Caco-2 (cell line): Measurements from ENCODE around the gene OTUD5. TPM values are rescaled to one million over a fixed set of nuclear protein-coding genes. Genes with fewer than 3 reads are reported as not detected.
A peak's percentile ranks its signal among the peaks of the same experiment; 100 is the strongest.

ENCODE experiments used
- BruUV-seq: library from RNA; stranded (reverse); fragments of 400-500 nt; replicated peaks from 2 replicates; lab custom pipeline; 2021; lab: Mats Ljungman, UMichigan
- CTCF ChIA-PET: fragments of 300-600 bp; sonication (Branson Sonifier 250); formaldehyde crosslinking; loops from one replicate; lab custom pipeline; 2022; ENCODE audit warnings: antibody characterized with exemption; lab: Charles Lee
- POLR2A ChIA-PET: fragments of 300-600 bp; sonication (Branson Sonifier 250); formaldehyde crosslinking; loops from one replicate; lab custom pipeline; 2022; ENCODE audit warnings: antibody characterized with exemption; lab: Charles Lee
- DNase-seq, 2 experiments: peaks; one replicate each; pipeline versions ENCODE4 v3.0.0 to v3.0.0-alpha.2; 2020 to 2022
- H3K27me3 ChIP-seq: replicated peaks from 2 replicates; pipeline ENCODE4 v1.6.0; 2011; ENCODE audit warnings: low read length; ENCODE audit not compliant: control insufficient read depth, insufficient read depth
- H3K36me3 ChIP-seq: 2 replicates; pipeline ENCODE4 v1.5.1; 2011; ENCODE audit warnings: low read length; ENCODE audit not compliant: control insufficient read depth, insufficient read depth
- H3K4me1 ChIP-seq: fragments of 250-450 bp; sonication (Bioruptor Pico); 2 replicates; pipeline ENCODE4 v1.5.1; 2020; ENCODE audit warnings: mild to moderate bottlenecking
- H3K4me3 ChIP-seq: 2 replicates; pipeline ENCODE4 v1.5.1; 2011; ENCODE audit warnings: low read depth, mild to moderate bottlenecking, control low read depth, low read length
- H3K9me3 ChIP-seq: fragments of 250-450 bp; sonication (Bioruptor Pico); 2 replicates; pipeline ENCODE4 v1.5.1; 2020; ENCODE audit warnings: mild to moderate bottlenecking, moderate library complexity
- H3K27ac Mint-ChIP-seq: one replicate; pipeline ENCODE4 v1.8.0; 2022; ENCODE audit warnings: mixed read lengths; ENCODE audit not compliant: unreplicated experiment
- H3K27me3 Mint-ChIP-seq: one replicate; pipeline ENCODE4 v1.8.0; 2022; ENCODE audit warnings: mixed read lengths; ENCODE audit not compliant: insufficient read depth, unreplicated experiment
- H3K36me3 Mint-ChIP-seq: one replicate; pipeline ENCODE4 v1.8.0; 2022; ENCODE audit warnings: mild to moderate bottlenecking, mixed read lengths; ENCODE audit not compliant: insufficient read depth, unreplicated experiment
- H3K4me1 Mint-ChIP-seq: one replicate; pipeline ENCODE4 v1.8.0; 2022; ENCODE audit warnings: low read depth, mixed read lengths; ENCODE audit not compliant: unreplicated experiment
- H3K4me3 Mint-ChIP-seq: one replicate; pipeline ENCODE4 v1.8.0; 2022; ENCODE audit warnings: mild to moderate bottlenecking, moderate library complexity, mixed read lengths; ENCODE audit not compliant: unreplicated experiment
- H3K9me3 Mint-ChIP-seq: one replicate; pipeline ENCODE4 v1.8.0; 2022; ENCODE audit warnings: mixed read lengths; ENCODE audit not compliant: unreplicated experiment
- intact Hi-C: fragments of 100-400 bp; cut with micrococcal nuclease; formaldehyde crosslinking; loops from one replicate; pipeline ENCODE4 v1.10.0; 2022; ENCODE audit not compliant: unreplicated experiment
- total RNA-seq: library from RNA; stranded (reverse); gene quantifications from 2 replicates; pipeline ENCODE4 v1.2.3, GENCODE V29; 2022
- TF ChIP-seq, protein P1 (sequence below), 2 experiments: fragments of 200-600 bp in 1 of 2; IDR thresholded peaks; 1 replicate in 1 of 2; 2 replicates in 1 of 2; pipeline versions ENCODE4 v1.5.1 to v1.8.0; 2011 to 2022; ENCODE audit warnings: antibody characterized with exemption in 1 of 2, control low read depth in 1 of 2, inconsistent platforms in 1 of 2, low read depth in 1 of 2, low read length in 1 of 2, mild to moderate bottlenecking in 1 of 2, moderate library complexity in 1 of 2; ENCODE audit not compliant: insufficient read depth in 1 of 2, severe bottlenecking in 1 of 2, unreplicated experiment in 1 of 2

Gene OTUD5
- total RNA-seq, 1 experiment from 2014 or later, result 40.6 TPM

DNA sequence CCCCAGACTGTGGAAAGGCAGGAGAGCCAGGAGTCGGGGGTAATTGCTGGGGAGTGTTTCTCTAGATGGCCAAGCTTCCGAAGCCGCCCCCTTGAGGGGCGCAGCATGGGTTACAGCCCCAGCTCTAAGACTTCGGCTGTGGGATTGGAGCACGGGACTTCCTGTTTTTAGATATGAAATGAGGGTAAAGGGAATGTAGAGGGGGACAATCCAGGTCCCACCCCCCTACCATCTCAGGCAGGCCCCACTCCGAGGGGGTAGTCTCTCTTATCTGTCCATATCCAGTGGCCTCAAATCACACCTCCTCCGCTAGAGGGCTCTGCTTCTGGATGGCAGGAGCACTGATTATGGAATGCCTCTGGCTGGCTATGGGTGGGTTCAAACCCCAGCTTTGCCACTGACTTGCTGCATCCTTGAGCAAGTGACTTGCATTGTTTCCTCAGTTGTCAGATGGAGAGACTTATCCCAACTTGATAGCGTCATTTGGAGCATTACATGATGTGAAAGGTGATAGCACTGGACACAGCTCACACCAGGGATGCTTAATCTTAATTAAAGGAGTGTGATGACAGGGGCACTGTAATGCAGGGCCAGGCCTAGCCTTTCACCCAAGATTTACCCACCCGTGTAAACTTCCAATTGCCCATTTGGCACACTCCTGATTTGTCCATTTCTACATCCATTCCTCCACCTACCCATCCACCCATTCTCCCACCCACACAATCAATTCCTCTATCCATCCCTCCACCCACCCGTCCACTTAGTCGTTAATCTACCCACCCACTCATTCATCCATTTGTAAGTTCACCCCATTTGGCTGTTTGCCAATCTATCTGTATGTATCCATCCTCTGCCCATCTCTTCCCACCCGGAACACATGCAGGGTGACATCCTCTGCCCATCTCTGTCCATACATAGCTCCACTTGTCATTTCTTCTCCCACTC is 15.1 kb upstream of the OTUD5 start:
- H3K36me3 ChIP-seq, result no peaks in the 10 kb centered on the region; the same call in 1 of the 2 replicates
- no peaks in the 10 kb centered on the region for H3K4me1 Mint-ChIP-seq
- BruUV-seq, result no TSS peak
- H3K27me3 ChIP-seq, result no peaks in the 10 kb centered on the region
- no peaks in the 10 kb centered on the region for H3K27me3 Mint-ChIP-seq
- H3K36me3 Mint-ChIP-seq, result peaks cover 26% of the 10 kb centered on the region
- no peaks in the 10 kb centered on the region for H3K4me1 ChIP-seq
- peak; percentile 26 to 48 for DNase-seq
- ChIA-PET POLR2A (no interaction called here), CTCF (no interaction called here)
- no peak overlapping the region for H3K4me3 Mint-ChIP-seq
- H3K27ac Mint-ChIP-seq, result no peak overlapping the region
- intact Hi-C loops, result no loop called here
- H3K9me3 Mint-ChIP-seq, result no peaks in the 10 kb centered on the region
- TF ChIP-seq, protein P1, sequence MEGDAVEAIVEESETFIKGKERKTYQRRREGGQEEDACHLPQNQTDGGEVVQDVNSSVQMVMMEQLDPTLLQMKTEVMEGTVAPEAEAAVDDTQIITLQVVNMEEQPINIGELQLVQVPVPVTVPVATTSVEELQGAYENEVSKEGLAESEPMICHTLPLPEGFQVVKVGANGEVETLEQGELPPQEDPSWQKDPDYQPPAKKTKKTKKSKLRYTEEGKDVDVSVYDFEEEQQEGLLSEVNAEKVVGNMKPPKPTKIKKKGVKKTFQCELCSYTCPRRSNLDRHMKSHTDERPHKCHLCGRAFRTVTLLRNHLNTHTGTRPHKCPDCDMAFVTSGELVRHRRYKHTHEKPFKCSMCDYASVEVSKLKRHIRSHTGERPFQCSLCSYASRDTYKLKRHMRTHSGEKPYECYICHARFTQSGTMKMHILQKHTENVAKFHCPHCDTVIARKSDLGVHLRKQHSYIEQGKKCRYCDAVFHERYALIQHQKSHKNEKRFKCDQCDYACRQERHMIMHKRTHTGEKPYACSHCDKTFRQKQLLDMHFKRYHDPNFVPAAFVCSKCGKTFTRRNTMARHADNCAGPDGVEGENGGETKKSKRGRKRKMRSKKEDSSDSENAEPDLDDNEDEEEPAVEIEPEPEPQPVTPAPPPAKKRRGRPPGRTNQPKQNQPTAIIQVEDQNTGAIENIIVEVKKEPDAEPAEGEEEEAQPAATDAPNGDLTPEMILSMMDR (IDR thresholded peaks at IDR 0.05; ENCODE audit: insufficient read depth in 1 of 2, low read depth in 1 of 2, low read length in 1 of 2, severe bottlenecking in 1 of 2, unreplicated experiment in 1 of 2), result peak in 1 of 2 experiments; percentile 56
- no peak overlapping the region for H3K4me3 ChIP-seq
- H3K9me3 ChIP-seq, result no peaks in the 10 kb centered on the region

DNA sequence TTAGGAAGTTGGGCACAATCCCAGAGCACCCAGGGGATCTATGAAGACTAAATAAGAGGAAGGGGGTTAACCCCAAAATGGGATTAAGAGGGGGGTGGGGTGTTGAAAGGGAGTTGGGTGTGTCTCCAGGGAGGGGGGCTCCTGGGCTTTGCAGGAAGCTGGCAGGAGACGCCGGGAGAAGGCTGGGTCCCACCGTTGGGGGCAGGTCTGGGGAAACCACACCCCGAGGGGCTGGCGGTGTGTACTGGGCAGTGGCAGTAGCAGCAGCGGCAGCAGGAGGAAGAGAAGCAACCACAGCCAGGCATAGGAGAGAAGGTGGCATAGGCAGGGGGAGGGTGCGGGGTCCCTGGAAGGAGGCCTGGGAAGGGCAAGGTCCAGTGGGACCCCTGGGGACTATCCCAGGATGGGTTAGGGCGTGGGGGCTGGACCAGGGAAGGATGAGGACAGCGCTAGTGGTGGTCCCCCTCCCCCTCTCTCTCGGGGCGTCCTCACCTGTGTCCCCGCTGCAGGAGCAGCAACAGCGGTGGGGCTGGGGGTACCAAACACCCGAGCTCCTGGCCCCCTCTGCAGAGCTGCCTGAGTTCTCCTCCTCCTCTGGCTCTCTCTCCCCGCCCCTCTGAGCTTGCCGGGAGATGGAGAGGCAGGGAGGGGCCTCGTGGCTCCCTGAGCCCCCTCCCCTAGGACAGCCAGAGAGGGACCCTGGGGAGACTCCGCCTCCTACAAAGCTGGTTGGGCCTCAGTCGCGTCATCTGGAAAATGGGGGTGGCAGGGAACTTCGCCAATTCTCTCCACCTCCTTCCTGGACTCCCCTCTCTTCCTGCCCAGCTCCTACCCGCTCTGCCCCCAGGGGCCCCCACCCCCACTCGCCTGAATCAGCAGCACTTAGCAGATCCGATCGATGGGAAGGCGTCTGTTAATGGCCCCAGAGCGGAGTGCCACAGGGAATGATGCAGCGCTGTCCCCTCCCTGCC is 14.1 kb upstream of the OTUD5 start, which contains the start of gene KCND1:
Gene KCND1, minus strand, starts transcription at position 596 of the 971 bp plus-strand sequence. CDS start 1,573 bp downstream, outside the sequence.
- peaks cover 26% of the 10 kb centered on the region for H3K36me3 Mint-ChIP-seq
- H3K9me3 ChIP-seq, result no peaks in the 10 kb centered on the region
- BruUV-seq, result no TSS peak
- ChIA-PET POLR2A (no interaction called here), CTCF (no interaction called here)
- no peak within 1 kb of the TSS for H3K4me3 Mint-ChIP-seq
- H3K4me1 ChIP-seq, result no peaks in the 10 kb centered on the region
- no peaks in the 10 kb centered on the region for H3K4me1 Mint-ChIP-seq
- TF ChIP-seq, protein P1 (IDR thresholded peaks at IDR 0.05; ENCODE audit: insufficient read depth in 1 of 2, low read depth in 1 of 2, low read length in 1 of 2, severe bottlenecking in 1 of 2, unreplicated experiment in 1 of 2), result no peak
- no peak for DNase-seq
- H3K9me3 Mint-ChIP-seq, result no peaks in the 10 kb centered on the region
- no peaks in the 10 kb centered on the region; the same call in 1 of the 2 replicates for H3K36me3 ChIP-seq
- no peaks in the 10 kb centered on the region for H3K27me3 ChIP-seq
- intact Hi-C loops, result no loop called here
- no peaks in the 10 kb centered on the region for H3K27me3 Mint-ChIP-seq
- H3K4me3 ChIP-seq, result no peak within 1 kb of the TSS
- no peak within 1 kb of the TSS for H3K27ac Mint-ChIP-seq

- CTCF ChIA-PET, result interaction anchor here (1.1 kb wide), 1 partner anchor 11 kb away, joined by 3 read pairs; no protein-coding TSS in a partner anchor
- Histone ChIP-seq H3K4me3 (no peak overlapping the region), H3K27me3 (no peaks in the 10 kb centered on the region), H3K36me3 (no peaks in the 10 kb centered on the region), H3K4me1 (no peaks in the 10 kb centered on the region), H3K9me3 (no peaks in the 10 kb centered on the region)
- no peaks in the 10 kb centered on the region for H3K27me3 Mint-ChIP-seq
- POLR2A ChIA-PET, result no interaction called here
- H3K36me3 Mint-ChIP-seq, result peaks cover 16% of the 10 kb centered on the region
- no peaks in the 10 kb centered on the region for H3K9me3 Mint-ChIP-seq
- no peak for DNase-seq
- no peak overlapping the region for H3K4me3 Mint-ChIP-seq
- H3K27ac Mint-ChIP-seq, result no peak overlapping the region
- intact Hi-C loops, result no loop called here
- BruUV-seq, result no TSS peak
- no peaks in the 10 kb centered on the region for H3K4me1 Mint-ChIP-seq
- TF ChIP-seq, protein P1 (IDR thresholded peaks at IDR 0.05; ENCODE audit: insufficient read depth in 1 of 2, low read depth in 1 of 2, low read length in 1 of 2, severe bottlenecking in 1 of 2, unreplicated experiment in 1 of 2), result no peak
Observed at GRCh38 chrX:48969471-48969870, 12.1 kb upstream of the OTUD5 start.
